H1 (cell line): ENCODE results near the gene SMIM9. TPM values are rescaled to one million over a fixed set of nuclear protein-coding genes. Genes with fewer than 3 reads are reported as not detected.

ENCODE experiments used
- CHD2 ChIP-seq: IDR thresholded peaks from 2 replicates; pipeline ENCODE4 v1.6.1; 2012; ENCODE audit warnings: low read length, improper control_type of control experiment
- GTF2F1 ChIP-seq: IDR thresholded peaks from 2 replicates; pipeline ENCODE4 v1.6.1; 2012; ENCODE audit warnings: low read depth, low read length, improper control_type of control experiment, borderline replicate concordance
- HDAC6 ChIP-seq: IDR thresholded peaks from one replicate; pipeline ENCODE4 v1.7.1; 2012; ENCODE audit warnings: low read depth, mild to moderate bottlenecking, inconsistent platforms, low read length, moderate library complexity
- JUN ChIP-seq: IDR thresholded peaks from 2 replicates; pipeline ENCODE4 v1.6.1; 2011; ENCODE audit warnings: low read depth, mild to moderate bottlenecking, improper control_type of control experiment, low read length
- polyA plus RNA-seq, 7 experiments: library from polyadenylated mRNA; depleted of rRNA in 3 of 7; stranded (reverse) in 5 of 7; unstranded in 2 of 7; fragments of >200 nt in 5 of 7; fragments of 200-250 nt in 2 of 7; gene quantifications; 1 replicate in 5 of 7; 2 replicates in 1 of 7; 4 replicates in 1 of 7; pipeline versions ENCODE4 v1.2.1 to v1.2.3, GENCODE V29; 2011 to 2013; ENCODE audit warnings: missing spikeins in 2 of 7, mixed read lengths in 2 of 7
- total RNA-seq: library from RNA; stranded (reverse); fragmentation: NEBNext Ultra II Directional; extraction: Animal tissue kit (Norgen Biotek cat#: 25700); gene quantifications from 2 replicates; pipeline ENCODE4 v1.2.1, GENCODE V29; 2021

Gene SMIM9
- total and polyA plus RNA-seq, 2 of the 8 experiments (the other 6 are each of a cell fraction or from before 2014, with no cell fraction given): not detected

DNA sequence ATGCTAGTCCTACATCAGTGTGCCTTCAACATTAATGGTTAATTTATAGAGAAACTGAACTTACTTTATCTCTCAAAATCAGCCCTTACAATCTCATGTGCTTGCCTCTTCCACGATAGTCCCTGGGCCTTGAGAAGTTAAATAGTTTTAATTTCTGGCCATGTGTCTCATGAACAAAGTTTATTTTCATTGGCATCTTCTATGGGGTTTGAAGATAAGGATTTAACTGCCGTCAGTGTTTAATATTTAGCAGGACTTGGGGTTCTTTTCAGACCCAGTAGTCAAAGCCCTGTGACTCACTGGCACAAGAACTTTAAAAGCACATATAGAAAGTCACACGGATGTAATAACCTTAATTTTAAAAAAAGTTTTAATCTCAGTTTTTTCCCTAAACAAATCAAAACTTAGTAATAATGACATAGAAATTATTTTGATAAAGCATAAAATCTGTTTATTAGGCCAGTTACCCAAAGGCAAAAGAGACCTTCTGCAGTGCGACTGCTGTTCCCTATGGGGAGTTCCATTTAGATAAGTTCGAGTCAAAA lies 19.1 kb downstream of the SMIM9 start (continued):
- TF ChIP-seq JUN (no peak), HDAC6 (no peak), GTF2F1 (no peak), CHD2 (no peak)
